Left lung (tissue), 10 donors: ENCODE data around the gene EPC2. TPM values are rescaled to one million over a fixed set of nuclear protein-coding genes. Genes with fewer than 3 reads are reported as not detected.

Experiments used
- ATAC-seq: fragments of 200-7000 bp; cut with Tn5 transposase; one replicate; pipeline ENCODE4 v1.9.1; 2020; ENCODE audit warnings: moderate library complexity
- DNase-seq, 4 donors: peaks; one replicate each; pipeline ENCODE4 v3.0.0-alpha.2; 2013 to 2020
- H3K27ac ChIP-seq, 2 donors: fragments of 200-600 bp; sonication (generic) in 1 of 2; one replicate each; pipeline versions ENCODE4 v1.5.0 to v1.8.0; 2020 to 2021
- H3K27me3 ChIP-seq, 2 donors: fragments of 200-600 bp; sonication (generic) in 1 of 2; one replicate each; pipeline versions ENCODE4 v1.5.0 to v1.8.0; 2020 to 2021
- H3K36me3 ChIP-seq, 2 donors: fragments of 200-600 bp; sonication (generic) in 1 of 2; one replicate each; pipeline versions ENCODE4 v1.5.0 to v1.8.0; 2020 to 2021
- H3K4me1 ChIP-seq, 2 donors: fragments of 200-600 bp; one replicate each; pipeline ENCODE4 v1.8.0; 2021
- H3K4me3 ChIP-seq, 2 donors: fragments of 200-600 bp; sonication (generic) in 1 of 2; one replicate each; pipeline versions ENCODE4 v1.5.0 to v1.8.0; 2020 to 2021; ENCODE audit warnings: mild to moderate bottlenecking in 1 of 2
- H3K9me3 ChIP-seq, 2 donors: fragments of 200-600 bp; sonication (generic) in 1 of 2; one replicate each; pipeline versions ENCODE4 v1.5.0 to v1.8.0; 2020 to 2021
- intact Hi-C, 2 donors: fragments of 100-400 bp; cut with DNase I; formaldehyde crosslinking; loops; one replicate each; pipeline versions ENCODE4 v1.11.2 to v1.14.2; 2022
- polyA plus RNA-seq, 6 donors: library from polyadenylated mRNA; unstranded; fragments of 120-200 nt; gene quantifications; one replicate each; pipeline ENCODE4 v1.2.1, GENCODE V29; 2013; ENCODE audit not compliant: insufficient read length in 6 of 6
- total RNA-seq, 2 donors: library from RNA; stranded (reverse); fragmentation: NEBNext Ultra II Directional; extraction: Animal tissue kit (Norgen Biotek cat#: 25700); gene quantifications; one replicate each; pipeline ENCODE4 v1.2.1, GENCODE V29; 2021
- TF ChIP-seq, protein P1 (sequence below), 2 donors: fragments of 200-600 bp; sonication (generic) in 1 of 2; IDR thresholded peaks; one replicate each; pipeline versions ENCODE4 v1.5.0 to v1.8.0; 2021; ENCODE audit warnings: antibody characterized with exemption in 2 of 2
- donor health status: DM: no; HTN: yes; CAD: no.
- donor health status: DM: no; HTN: no; CAD: no.

EPC2 gene
- total and polyA plus RNA-seq, 8 donors = 28.7 to 65.5 (median 60.6) TPM

DNA sequence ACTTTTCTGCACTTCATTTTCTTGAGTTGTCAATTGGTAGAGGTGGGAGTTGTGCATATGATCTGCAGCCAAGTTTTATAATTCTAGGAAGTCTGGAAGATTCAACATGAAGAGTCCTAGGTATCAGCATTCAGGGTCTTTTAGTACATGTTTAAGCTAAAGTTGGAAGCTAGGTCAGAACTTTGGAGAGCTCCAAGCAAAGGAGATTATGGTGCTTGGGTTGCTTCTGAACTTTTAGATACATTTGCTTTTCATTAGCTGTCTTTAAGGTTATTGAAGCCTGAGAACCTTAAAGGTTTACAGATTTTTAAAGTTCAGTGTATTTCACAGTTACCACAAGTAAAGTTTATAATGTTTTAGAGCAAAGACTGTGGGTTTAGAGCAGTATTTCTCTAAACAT, 85.5 kb downstream of the EPC2 start:
- H3K4me3 ChIP-seq = no peak overlapping the region
- ATAC-seq (no peak), DNase-seq (no peak)
- H3K36me3 ChIP-seq = no peaks in the 10 kb centered on the region
- H3K4me1 ChIP-seq = peaks cover 0 to 11% of the 10 kb centered on the region in 2 donors
- no peak overlapping the region for H3K27ac ChIP-seq
- H3K27me3 ChIP-seq = no peaks in the 10 kb centered on the region
- H3K9me3 ChIP-seq = peaks cover 0 to 2% of the 10 kb centered on the region in 2 donors
- TF ChIP-seq, protein P1, sequence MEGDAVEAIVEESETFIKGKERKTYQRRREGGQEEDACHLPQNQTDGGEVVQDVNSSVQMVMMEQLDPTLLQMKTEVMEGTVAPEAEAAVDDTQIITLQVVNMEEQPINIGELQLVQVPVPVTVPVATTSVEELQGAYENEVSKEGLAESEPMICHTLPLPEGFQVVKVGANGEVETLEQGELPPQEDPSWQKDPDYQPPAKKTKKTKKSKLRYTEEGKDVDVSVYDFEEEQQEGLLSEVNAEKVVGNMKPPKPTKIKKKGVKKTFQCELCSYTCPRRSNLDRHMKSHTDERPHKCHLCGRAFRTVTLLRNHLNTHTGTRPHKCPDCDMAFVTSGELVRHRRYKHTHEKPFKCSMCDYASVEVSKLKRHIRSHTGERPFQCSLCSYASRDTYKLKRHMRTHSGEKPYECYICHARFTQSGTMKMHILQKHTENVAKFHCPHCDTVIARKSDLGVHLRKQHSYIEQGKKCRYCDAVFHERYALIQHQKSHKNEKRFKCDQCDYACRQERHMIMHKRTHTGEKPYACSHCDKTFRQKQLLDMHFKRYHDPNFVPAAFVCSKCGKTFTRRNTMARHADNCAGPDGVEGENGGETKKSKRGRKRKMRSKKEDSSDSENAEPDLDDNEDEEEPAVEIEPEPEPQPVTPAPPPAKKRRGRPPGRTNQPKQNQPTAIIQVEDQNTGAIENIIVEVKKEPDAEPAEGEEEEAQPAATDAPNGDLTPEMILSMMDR (IDR thresholded peaks at IDR 0.05) = no peak
- intact Hi-C loops = no loop called here

DNA sequence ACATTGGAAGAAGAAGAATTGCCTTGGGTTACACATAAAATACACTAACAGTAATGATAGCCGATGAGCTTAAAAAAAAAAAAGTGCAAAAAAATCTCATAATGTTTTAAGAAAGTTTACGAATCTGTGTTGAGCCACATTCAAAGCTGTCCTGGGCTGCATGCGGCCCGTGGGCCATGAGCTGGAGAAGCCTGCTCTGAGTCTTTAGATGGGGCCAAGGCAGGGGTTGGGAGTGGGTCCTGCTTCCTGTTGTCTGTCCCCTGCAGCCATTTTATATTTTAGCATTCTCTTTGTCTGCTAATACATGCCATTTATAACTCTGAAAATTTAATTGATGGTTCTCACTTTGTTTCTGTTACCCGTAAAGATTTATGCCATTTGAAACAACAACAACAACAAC, 93.2 kb downstream of the EPC2 start:
- Histone ChIP-seq H3K36me3 (no peaks in the 10 kb centered on the region), H3K27ac (no peak overlapping the region), H3K9me3 (no peaks in the 10 kb centered on the region), H3K4me1 (no peaks in the 10 kb centered on the region), H3K4me3 (no peak overlapping the region), H3K27me3 (no peaks in the 10 kb centered on the region)
- ATAC-seq (no peak), DNase-seq (peak in 1 of 4 donors; percentile 45)
- intact Hi-C loops = no loop called here
- TF ChIP-seq, protein P1 (IDR thresholded peaks at IDR 0.05) = no peak

DNA sequence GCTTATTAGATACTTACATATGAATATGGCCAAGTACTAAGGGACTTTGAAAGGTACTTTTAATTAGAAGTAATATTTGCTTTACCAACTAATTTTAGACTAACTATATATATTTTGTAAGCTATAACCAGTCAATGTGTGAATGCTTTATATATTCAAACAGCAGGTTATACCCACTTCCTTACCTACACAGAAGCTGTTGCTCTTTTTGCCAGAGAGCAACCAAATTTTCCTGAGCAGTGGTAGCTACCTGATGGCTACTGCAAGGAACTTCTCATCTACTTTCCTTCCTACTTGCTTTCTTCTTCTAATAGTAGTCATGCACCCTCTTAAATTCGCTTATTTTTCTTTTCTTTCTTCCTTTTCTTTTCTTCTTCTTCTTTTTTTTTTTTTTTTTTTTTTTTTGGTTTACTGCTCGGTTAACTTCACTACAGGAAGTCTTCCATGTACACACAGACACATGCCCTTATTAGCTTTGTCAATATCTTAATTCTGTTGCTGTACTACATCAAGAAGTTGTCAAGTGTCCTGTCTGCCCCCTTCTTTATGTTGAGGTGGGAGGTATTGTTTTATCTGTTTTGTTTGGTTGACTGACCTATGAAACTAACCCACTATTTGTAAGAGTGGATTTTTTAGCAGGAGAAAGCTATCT, 95.0 kb downstream of the EPC2 start:
- no peak overlapping the region for H3K4me3 ChIP-seq
- TF ChIP-seq, protein P1 (IDR thresholded peaks at IDR 0.05) = no peak
- H3K27ac ChIP-seq = no peak overlapping the region
- H3K36me3 ChIP-seq = no peaks in the 10 kb centered on the region
- H3K27me3 ChIP-seq = no peaks in the 10 kb centered on the region
- DNase-seq = no peak
- no peaks in the 10 kb centered on the region for H3K9me3 ChIP-seq
- ATAC-seq = no peak
- H3K4me1 ChIP-seq = peaks cover 0 to 8% of the 10 kb centered on the region in 2 donors
- intact Hi-C loops = no loop called here

DNA sequence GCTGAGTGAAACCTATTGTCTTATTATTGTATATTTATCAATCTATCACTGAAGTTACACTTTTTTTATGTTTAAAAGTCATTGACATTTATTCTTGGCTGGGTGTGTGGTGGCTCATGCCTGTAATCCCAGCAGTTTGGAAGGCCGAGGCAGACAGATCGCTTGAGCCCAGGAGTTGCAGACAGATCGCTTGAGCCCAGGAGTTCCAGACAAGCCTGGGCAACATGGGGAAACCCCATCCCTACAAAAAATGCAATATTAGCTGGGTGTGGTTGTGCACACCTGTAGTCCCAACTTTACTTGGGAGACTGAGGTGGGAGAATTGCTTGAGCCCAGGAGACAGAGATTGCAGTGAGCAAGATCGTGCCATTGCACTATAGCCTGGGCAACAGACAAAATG, 97.8 kb downstream of the EPC2 start:
- H3K9me3 ChIP-seq = no peaks in the 10 kb centered on the region
- peaks cover 0 to 8% of the 10 kb centered on the region in 2 donors for H3K4me1 ChIP-seq
- no peak overlapping the region for H3K4me3 ChIP-seq
- ATAC-seq (no peak), DNase-seq (no peak)
- no peaks in the 10 kb centered on the region for H3K27me3 ChIP-seq
- H3K27ac ChIP-seq = no peak overlapping the region
- intact Hi-C loops = no loop called here
- H3K36me3 ChIP-seq = no peaks in the 10 kb centered on the region
- TF ChIP-seq, protein P1 (IDR thresholded peaks at IDR 0.05) = no peak

DNA sequence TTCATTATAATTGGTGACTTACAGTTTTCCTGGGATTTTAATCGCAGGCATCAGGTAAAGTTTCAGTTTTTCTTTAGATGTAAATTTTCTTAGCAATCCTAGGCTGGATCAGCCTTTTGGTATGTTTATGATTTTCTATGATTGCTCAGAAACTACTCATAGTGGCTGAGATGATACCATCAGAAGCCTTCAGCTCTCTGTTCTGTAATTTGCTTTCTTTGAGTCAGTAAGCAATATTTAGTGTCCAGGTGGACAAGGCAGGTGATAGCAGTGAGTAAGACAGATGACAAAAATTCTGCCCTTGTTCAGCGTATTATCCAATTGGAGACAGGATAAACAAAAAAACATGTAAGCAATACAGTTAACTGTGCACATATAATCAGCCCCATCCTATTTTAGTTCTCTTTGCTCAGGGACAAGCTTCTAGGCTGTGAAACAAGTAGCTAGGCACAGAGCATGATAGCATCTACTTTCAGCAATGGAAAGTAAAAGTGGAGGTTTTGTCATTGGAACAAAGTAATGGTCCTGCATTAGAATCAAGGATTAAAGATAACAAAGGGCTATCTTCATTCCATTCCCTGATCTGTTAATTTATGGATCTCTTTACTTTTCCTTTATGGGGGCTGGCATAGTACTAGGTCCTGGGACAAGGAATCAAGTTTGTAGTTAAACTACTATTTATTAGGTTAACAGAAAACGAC, 100.8 kb downstream of the EPC2 start:
- TF ChIP-seq, protein P1 (IDR thresholded peaks at IDR 0.05) = no peak
- DNase-seq = no peak
- Histone ChIP-seq H3K9me3 (no peaks in the 10 kb centered on the region), H3K27ac (no peak overlapping the region), H3K27me3 (no peaks in the 10 kb centered on the region), H3K4me1 (peaks cover 0 to 8% of the 10 kb centered on the region in 2 donors), H3K4me3 (no peak overlapping the region), H3K36me3 (no peaks in the 10 kb centered on the region)
- intact Hi-C loops = no loop called here
- no peak for ATAC-seq
